Stimulated activated naive B cell treated with anti-CD40 and anti-IgM and Interleukin-4, amounts not matched to agents 10 μg/mL and 1 μg/mL and 100 μg/mL, for 72 hours (primary cell): ENCODE results near the gene AIFM2.
"Not testable (repeated sequence)": the region's sequence is repeated elsewhere in the genome, so short reads cannot be mapped to it uniquely, and the experiment has no call there.

Experiments used
- ATAC-seq, 2 donors: fragments of 150-1000 bp; cut with Tn5 transposase; replicated peaks; 2 replicates each; pipeline ENCODE4 v1.10.0; 2021; ENCODE audit warnings: moderate library complexity in 1 of 2
- DNase-seq: peaks from one replicate; pipeline ENCODE4 v3.0.0; 2021
- H3K27ac Mint-ChIP-seq: one replicate; pipeline ENCODE4 v1.8.0; 2022; ENCODE audit warnings: mild to moderate bottlenecking, mixed read lengths
- H3K27me3 Mint-ChIP-seq, 2 donors: one replicate each; pipeline ENCODE4 v1.8.0; 2022; ENCODE audit warnings: mixed read lengths in 2 of 2
- H3K36me3 Mint-ChIP-seq, 2 donors: one replicate each; pipeline ENCODE4 v1.8.0; 2022; ENCODE audit warnings: mixed read lengths in 2 of 2, mild to moderate bottlenecking in 1 of 2
- H3K4me1 Mint-ChIP-seq, 2 donors: one replicate each; pipeline ENCODE4 v1.8.0; 2022; ENCODE audit warnings: mixed read lengths in 2 of 2, mild to moderate bottlenecking in 1 of 2
- H3K4me3 Mint-ChIP-seq, 2 donors: one replicate each; pipeline ENCODE4 v1.8.0; 2022; ENCODE audit warnings: mild to moderate bottlenecking in 2 of 2, mixed read lengths in 2 of 2, moderate library complexity in 1 of 2
- H3K9me3 Mint-ChIP-seq, 2 donors: one replicate each; pipeline ENCODE4 v1.8.0; 2022; ENCODE audit warnings: mixed read lengths in 2 of 2, mild to moderate bottlenecking in 1 of 2

The AIFM2 gene

GRCh38 chr10:70123166-70123565, 9.5 kb downstream of the AIFM2 start:
- not testable (repeated sequence) for H3K9me3 Mint-ChIP-seq, H3K27ac Mint-ChIP-seq, ATAC-seq, DNase-seq, H3K4me1 Mint-ChIP-seq, H3K4me3 Mint-ChIP-seq, H3K27me3 Mint-ChIP-seq
- H3K36me3 Mint-ChIP-seq: peaks cover 17 to 19% of the 10 kb centered on the region in 2 donors

- H3K27ac Mint-ChIP-seq: no peak overlapping the region
- H3K27me3 Mint-ChIP-seq: no peaks in the 10 kb centered on the region
- no peaks in the 10 kb centered on the region for H3K9me3 Mint-ChIP-seq
- no peak overlapping the region for H3K4me3 Mint-ChIP-seq
- peaks cover 17 to 20% of the 10 kb centered on the region in 2 donors for H3K36me3 Mint-ChIP-seq
- peaks cover 2 to 9% of the 10 kb centered on the region in 2 donors for H3K4me1 Mint-ChIP-seq
- no peak for ATAC-seq
- DNase-seq: no peak
Observed at GRCh38 chr10:70122742-70123141, 9.9 kb downstream of the AIFM2 start.

GRCh38 chr10:70121281-70121949, 11.2 kb downstream of the AIFM2 start:
- Mint-ChIP-seq H3K4me1 (peaks cover 2 to 8% of the 10 kb centered on the region in 2 donors), H3K27ac (no peak overlapping the region), H3K36me3 (peaks cover 19 to 25% of the 10 kb centered on the region in 2 donors), H3K9me3 (no peaks in the 10 kb centered on the region), H3K27me3 (no peaks in the 10 kb centered on the region), H3K4me3 (no peak overlapping the region)
- DNase-seq: no peak
- no peak for ATAC-seq

GRCh38 chr10:70120417-70120816, 12.2 kb downstream of the AIFM2 start:
- no peaks in the 10 kb centered on the region for H3K9me3 Mint-ChIP-seq
- no peak for DNase-seq
- peaks cover 23 to 29% of the 10 kb centered on the region in 2 donors for H3K36me3 Mint-ChIP-seq
- peaks cover 2 to 6% of the 10 kb centered on the region in 2 donors for H3K4me1 Mint-ChIP-seq
- no peak overlapping the region for H3K27ac Mint-ChIP-seq
- H3K4me3 Mint-ChIP-seq: no peak overlapping the region
- H3K27me3 Mint-ChIP-seq: no peaks in the 10 kb centered on the region
- no peak for ATAC-seq

GRCh38 chr10:70119623-70120022, 13.0 kb downstream of the AIFM2 start:
- H3K36me3 Mint-ChIP-seq: peaks cover 23 to 29% of the 10 kb centered on the region in 2 donors
- no peak for ATAC-seq
- no peak overlapping the region for H3K4me3 Mint-ChIP-seq
- H3K9me3 Mint-ChIP-seq: no peaks in the 10 kb centered on the region
- no peak for DNase-seq
- no peaks in the 10 kb centered on the region for H3K27me3 Mint-ChIP-seq
- no peak overlapping the region for H3K27ac Mint-ChIP-seq
- H3K4me1 Mint-ChIP-seq: peaks cover 2 to 6% of the 10 kb centered on the region in 2 donors

GRCh38 chr10:70119197-70119596, 13.4 kb downstream of the AIFM2 start:
- no peaks in the 10 kb centered on the region for H3K9me3 Mint-ChIP-seq
- no peak overlapping the region for H3K4me3 Mint-ChIP-seq
- H3K36me3 Mint-ChIP-seq: peaks cover 24 to 30% of the 10 kb centered on the region in 2 donors
- ATAC-seq: no peak
- H3K27ac Mint-ChIP-seq: no peak overlapping the region
- peaks cover 2 to 6% of the 10 kb centered on the region in 2 donors for H3K4me1 Mint-ChIP-seq
- no peak for DNase-seq
- no peaks in the 10 kb centered on the region for H3K27me3 Mint-ChIP-seq

- Mint-ChIP-seq H3K27ac (no peak overlapping the region), H3K36me3 (peaks cover 26 to 33% of the 10 kb centered on the region in 2 donors), H3K4me3 (no peak overlapping the region), H3K27me3 (no peaks in the 10 kb centered on the region), H3K9me3 (no peaks in the 10 kb centered on the region), H3K4me1 (peaks cover 2 to 6% of the 10 kb centered on the region in 2 donors)
- ATAC-seq (no peak), DNase-seq (no peak)
Observed at GRCh38 chr10:70118196-70118595, 14.4 kb downstream of the AIFM2 start.

- peaks cover 29 to 37% of the 10 kb centered on the region in 2 donors for H3K36me3 Mint-ChIP-seq
- no peak overlapping the region for H3K27ac Mint-ChIP-seq
- no peak overlapping the region for H3K4me3 Mint-ChIP-seq
- H3K4me1 Mint-ChIP-seq: peaks cover 5 to 6% of the 10 kb centered on the region in 2 donors
- H3K9me3 Mint-ChIP-seq: no peaks in the 10 kb centered on the region
- ATAC-seq: no peak
- no peak for DNase-seq
- H3K27me3 Mint-ChIP-seq: no peaks in the 10 kb centered on the region
Observed at GRCh38 chr10:70117646-70118045, 15.0 kb downstream of the AIFM2 start.

GRCh38 chr10:70115948-70116682, 16.5 kb downstream of the AIFM2 start:
- peak; percentile 19 for DNase-seq
- ATAC-seq: peak; percentile 75 to 81
- Mint-ChIP-seq H3K27me3 (no peaks in the 10 kb centered on the region), H3K9me3 (no peaks in the 10 kb centered on the region), H3K27ac (no peak overlapping the region), H3K4me3 (no peak overlapping the region), H3K4me1 (peaks cover 5 to 6% of the 10 kb centered on the region in 2 donors), H3K36me3 (peaks cover 34 to 38% of the 10 kb centered on the region in 2 donors)

- ATAC-seq (no peak), DNase-seq (no peak)
- Mint-ChIP-seq H3K27me3 (no peaks in the 10 kb centered on the region), H3K4me3 (no peak overlapping the region), H3K9me3 (no peaks in the 10 kb centered on the region), H3K36me3 (peaks cover 26 to 33% of the 10 kb centered on the region in 2 donors), H3K4me1 (peaks cover 5 to 6% of the 10 kb centered on the region in 2 donors), H3K27ac (no peak overlapping the region)
Observed at GRCh38 chr10:70114902-70115301, 17.7 kb downstream of the AIFM2 start.

GRCh38 chr10:70112071-70112470, 20.6 kb downstream of the AIFM2 start:
- DNase-seq (no peak), ATAC-seq (no peak)
- Mint-ChIP-seq H3K4me3 (no peak overlapping the region), H3K4me1 (peaks cover 7 to 11% of the 10 kb centered on the region in 2 donors), H3K36me3 (peaks cover 26 to 34% of the 10 kb centered on the region in 2 donors), H3K27ac (no peak overlapping the region), H3K27me3 (no peaks in the 10 kb centered on the region), H3K9me3 (no peaks in the 10 kb centered on the region)

- Mint-ChIP-seq H3K27me3 (no peaks in the 10 kb centered on the region), H3K27ac (no peak overlapping the region), H3K36me3 (peaks cover 26 to 30% of the 10 kb centered on the region in 2 donors), H3K4me3 (no peak overlapping the region), H3K4me1 (peaks cover 7 to 11% of the 10 kb centered on the region in 2 donors), H3K9me3 (no peaks in the 10 kb centered on the region)
- ATAC-seq (no peak), DNase-seq (no peak)
Observed at GRCh38 chr10:70111496-70111895, 21.1 kb downstream of the AIFM2 start.

GRCh38 chr10:70109064-70109729, 23.4 kb downstream of the AIFM2 start:
- no peak for DNase-seq
- H3K27me3 Mint-ChIP-seq: no peaks in the 10 kb centered on the region
- H3K27ac Mint-ChIP-seq: peak overlapping the region; percentile 14
- H3K9me3 Mint-ChIP-seq: no peaks in the 10 kb centered on the region
- H3K4me1 Mint-ChIP-seq: peaks cover 5% of the 10 kb centered on the region in 2 donors
- H3K36me3 Mint-ChIP-seq: peaks cover 20 to 24% of the 10 kb centered on the region in 2 donors
- no peak overlapping the region for H3K4me3 Mint-ChIP-seq
- no peak for ATAC-seq

- H3K4me1 Mint-ChIP-seq: peaks cover 2 to 5% of the 10 kb centered on the region in 2 donors
- no peak overlapping the region for H3K27ac Mint-ChIP-seq
- peak; percentile 29 to 67 for ATAC-seq
- H3K4me3 Mint-ChIP-seq: no peak overlapping the region
- DNase-seq: peak; percentile 9
- H3K36me3 Mint-ChIP-seq: peaks cover 7 to 9% of the 10 kb centered on the region in 2 donors
- H3K9me3 Mint-ChIP-seq: no peaks in the 10 kb centered on the region
- H3K27me3 Mint-ChIP-seq: no peaks in the 10 kb centered on the region
Observed at GRCh38 chr10:70106958-70107791, 25.4 kb downstream of the AIFM2 start.
